HG02870 (cell line): ENCODE measurements around the gene FBF1.
"Not testable (repeated sequence)": the region's sequence is repeated elsewhere in the genome, so short reads cannot be mapped to it uniquely, and the experiment has no call there.

Experiments
- ATAC-seq: cut with Tn5 transposase; IDR thresholded peaks from one replicate; pipeline ENCODE4 v1.9.1; 2021; ENCODE audit warnings: mild to moderate bottlenecking, moderate library complexity; ENCODE audit not compliant: unreplicated experiment

Gene FBF1

GRCh38 chr17:75897160-75898019 lies 43.5 kb downstream of the FBF1 start:
- no peak for ATAC-seq

- ATAC-seq = peak; percentile 45
These were observed 44.3 kb downstream of the FBF1 start, which contains the start of gene TRIM65 for GRCh38 chr17:75896415-75897159. TSS of gene TRIM65 (minus strand) at chr17:75896951. CDS start at chr17:75896937, 14 bp downstream.

GRCh38 chr17:75895370-75896155 lies 45.3 kb downstream of the FBF1 start:
- ATAC-seq = no peak

- ATAC-seq = no peak
These were observed 46.7 kb downstream of the FBF1 start for GRCh38 chr17:75894049-75894733.

- no peak for ATAC-seq
These were observed 47.4 kb downstream of the FBF1 start for GRCh38 chr17:75893305-75894048.

GRCh38 chr17:75892556-75893224 lies 48.2 kb downstream of the FBF1 start:
- no peak for ATAC-seq

DNA sequence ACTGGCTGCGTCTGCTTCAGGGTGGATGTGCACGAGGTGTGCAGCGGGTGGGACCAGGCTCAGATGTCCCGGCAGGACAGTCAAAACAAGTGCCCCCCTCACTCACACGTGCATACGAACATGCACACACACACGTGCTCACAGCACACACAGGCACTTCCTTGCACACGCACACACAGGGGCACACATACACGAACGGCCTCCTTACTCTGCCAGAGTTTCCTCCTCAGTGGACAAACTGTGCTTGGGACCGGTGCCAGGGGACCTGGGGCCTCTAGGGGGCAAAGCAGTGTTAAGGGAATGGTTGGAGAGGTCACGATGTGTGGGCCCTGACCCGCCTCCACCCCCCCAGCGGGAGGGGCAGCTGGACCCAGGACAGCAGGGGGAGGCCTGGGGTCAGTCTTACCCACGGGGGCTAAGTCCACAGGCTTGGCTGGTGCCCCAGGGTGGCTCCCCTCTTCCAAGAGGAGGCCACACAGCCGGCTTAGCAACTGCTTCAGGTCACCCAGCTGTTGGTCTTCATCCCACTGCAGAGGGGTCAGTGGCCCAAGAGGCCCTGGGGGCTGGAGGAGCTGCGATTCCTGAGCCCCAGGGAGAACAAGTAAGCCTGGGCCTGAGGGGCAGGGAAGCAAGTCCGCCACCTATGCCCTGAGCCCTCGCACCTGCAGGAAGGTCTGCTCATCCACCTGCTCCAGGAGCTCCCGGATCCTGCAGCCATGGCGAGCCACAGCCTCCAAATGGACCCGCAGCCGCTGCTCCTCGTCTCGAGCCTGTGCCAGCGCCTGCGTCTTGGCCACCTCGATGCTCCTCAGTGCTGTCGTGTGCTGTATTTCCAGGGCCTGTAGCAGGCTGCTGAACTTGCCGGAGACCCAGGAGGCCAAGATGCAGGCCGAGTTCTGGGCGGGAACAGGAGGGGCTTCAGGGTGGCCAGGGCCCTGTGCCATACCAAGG lies 49.0 kb downstream of the FBF1 start:
- ATAC-seq = no peak

DNA sequence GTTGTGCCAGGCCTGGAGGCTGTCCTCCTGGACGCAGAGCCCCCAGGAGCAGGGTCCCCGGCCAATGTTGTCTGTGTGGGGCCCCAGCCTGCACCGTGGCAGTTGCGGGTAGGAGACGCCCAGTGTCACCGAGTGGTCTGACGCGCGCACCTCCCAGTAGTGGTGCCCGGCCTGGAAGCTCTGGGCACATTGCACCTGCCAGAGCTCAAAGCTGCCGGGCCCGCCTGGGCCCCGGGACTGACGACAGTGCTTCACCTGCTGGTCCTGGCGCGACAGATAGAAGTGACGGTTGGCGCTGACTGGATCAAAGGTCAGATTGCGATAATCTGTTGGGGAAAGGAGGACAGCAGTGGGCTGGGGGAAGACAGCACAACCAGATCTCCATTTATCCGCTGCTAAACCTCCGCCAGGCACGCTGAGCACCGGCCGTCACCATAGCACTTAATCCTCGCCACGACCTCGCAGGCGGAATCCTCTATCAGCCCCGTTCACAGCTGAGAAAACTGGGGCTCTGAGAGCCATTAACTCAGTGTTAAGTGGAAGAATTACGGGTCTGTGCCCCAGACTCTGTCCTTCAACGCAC lies 49.7 kb downstream of the FBF1 start:
- ATAC-seq = no peak

GRCh38 chr17:75889454-75889853 lies 51.4 kb downstream of the FBF1 start:
- no peak for ATAC-seq

DNA sequence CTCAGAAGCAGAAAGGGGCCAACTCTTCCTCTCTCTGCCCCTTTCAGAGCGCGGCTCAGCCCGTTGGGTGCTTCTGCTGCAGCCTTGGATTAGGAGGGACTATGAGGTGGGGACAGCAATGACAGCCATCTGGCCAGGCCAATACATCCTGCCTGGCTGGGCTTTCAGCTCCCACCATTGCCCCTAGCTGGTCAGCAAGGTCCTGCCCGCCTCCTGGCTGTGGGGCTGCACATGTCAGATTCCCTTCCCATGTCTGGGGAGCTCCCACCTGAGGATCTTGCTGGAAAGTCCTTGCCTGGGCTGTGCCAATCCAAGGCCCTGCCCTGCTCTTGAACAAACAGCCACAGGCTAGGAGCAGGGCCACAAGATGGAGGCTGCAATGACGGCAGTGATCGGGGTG lies 52.4 kb downstream of the FBF1 start:
- no peak for ATAC-seq

DNA sequence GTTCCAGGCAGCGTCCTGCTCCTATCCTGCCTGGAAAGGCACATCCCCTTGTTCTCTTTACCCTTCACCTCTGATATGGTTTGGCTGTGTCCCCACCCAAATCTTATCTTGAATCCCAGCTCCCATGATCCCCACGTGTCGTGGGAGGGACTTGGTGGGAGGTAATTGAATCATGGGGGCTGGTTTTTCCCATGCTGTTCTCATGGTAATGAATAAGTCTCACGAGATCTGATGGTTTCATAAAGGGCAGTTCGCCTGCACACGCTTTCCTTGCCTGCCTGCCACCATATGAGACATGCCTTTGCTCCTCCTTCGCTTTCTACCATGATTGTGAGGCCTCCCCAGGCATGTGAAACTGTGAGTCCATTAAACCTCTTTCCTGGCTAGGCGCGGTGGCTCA lies 55.0 kb downstream of the FBF1 start:
- not testable (repeated sequence) for ATAC-seq

- no peak for ATAC-seq
These were observed 55.4 kb downstream of the FBF1 start for GRCh38 chr17:75885431-75885830.

DNA sequence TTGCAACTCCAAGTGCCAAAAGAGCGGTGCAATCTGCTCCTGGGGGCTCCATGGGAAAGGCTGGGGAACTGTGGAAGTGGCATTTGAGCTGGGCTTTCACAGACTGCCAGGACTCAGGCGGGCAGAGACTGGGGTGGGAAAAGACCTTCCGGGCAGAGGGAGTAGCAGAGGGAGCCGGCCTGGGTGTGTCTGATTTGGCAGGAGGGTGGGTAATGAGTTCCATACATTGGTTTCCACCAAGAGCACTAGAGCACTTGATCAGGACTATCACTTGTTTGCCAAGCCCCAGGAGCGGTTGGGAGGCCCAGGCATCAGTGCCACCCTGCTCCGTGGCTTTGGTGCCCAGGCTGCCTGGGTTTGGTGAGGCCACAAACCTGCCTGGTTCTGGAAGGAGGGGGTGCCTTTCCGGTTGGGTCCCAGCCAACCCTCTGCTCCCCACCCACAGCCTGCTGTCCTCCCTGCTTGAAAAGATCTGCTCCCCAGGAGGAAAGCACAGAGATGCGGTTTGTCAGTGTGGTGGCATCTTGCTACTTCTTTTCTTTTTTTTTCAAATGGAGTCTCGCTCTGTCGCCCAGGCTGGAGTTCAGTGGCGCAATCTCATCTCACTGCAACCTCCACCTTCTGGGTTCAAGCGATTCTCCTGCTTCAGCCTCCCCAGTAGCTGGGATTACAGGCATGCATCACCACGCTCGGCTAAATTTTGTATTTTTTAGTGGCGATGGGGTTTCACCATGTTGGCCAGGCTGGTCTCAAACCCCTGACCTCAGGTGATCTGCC lies 59.0 kb downstream of the FBF1 start:
- ATAC-seq = no peak

DNA sequence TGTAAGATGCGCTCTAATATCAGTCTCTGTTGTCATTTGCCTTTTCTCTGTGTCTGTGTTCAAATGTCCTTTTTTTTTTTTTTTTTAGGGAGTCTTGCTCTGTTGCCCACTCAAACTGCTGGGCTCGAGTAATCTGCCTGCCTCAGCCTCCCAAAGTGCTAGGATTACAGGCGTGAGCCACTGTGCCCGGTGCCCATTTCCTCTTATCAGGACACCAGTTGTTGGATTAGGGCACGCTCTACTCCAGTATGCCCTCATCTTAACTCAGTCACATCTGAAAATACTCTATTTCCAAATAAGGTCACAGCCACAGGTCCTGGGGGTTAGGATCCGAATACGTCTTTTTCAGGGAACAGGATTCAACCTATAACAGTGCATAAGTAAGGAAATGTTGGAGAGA lies 60.6 kb downstream of the FBF1 start:
- no peak for ATAC-seq

- ATAC-seq = no peak
These were observed 62.5 kb downstream of the FBF1 start, which contains the start of gene TRIM47 for GRCh38 chr17:75878174-75878998. TSS of gene TRIM47 (minus strand) at chr17:75878581. CDS start at chr17:75878548, 33 bp downstream.

DNA sequence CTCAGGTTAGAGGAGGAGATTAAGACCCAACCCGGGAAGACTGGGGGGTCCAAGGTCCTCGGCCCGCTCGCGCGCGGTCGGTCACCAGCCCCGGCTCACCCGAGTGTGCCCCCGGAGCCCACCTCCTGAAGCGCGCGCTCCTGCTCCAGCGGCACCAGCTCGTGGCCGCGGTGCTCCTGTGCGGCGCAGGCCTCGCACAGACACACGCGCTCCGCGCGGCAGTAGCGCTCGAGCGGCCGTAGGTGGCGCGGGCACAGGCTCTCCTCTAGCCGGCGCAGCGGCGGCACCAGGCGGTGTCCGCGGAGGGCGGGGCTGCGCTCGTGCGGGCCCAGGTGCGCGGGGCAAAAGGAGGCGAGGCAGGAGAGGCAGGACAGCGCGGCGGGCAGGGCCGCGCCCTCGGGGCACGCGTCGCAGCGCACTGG lies 63.1 kb downstream of the FBF1 start:
- no peak for ATAC-seq
